ENCODE results near the gene PTPN2.

Gene PTPN2

GRCh38 chr18:12745095-12745795 is 138.8 kb downstream of the PTPN2 start:
- no peak for DNase-seq (ENCODE audit: low read depth, low spot score)

- no peak for DNase-seq (ENCODE audit: low read depth, low spot score)
These were observed 139.9 kb downstream of the PTPN2 start for GRCh38 chr18:12744103-12744502.

- DNase-seq (ENCODE audit: low read depth, low spot score), result no peak
These were observed 141.6 kb downstream of the PTPN2 start for GRCh38 chr18:12742453-12742852.
